ENCODE results near the gene FRMD4A. TPM values are rescaled to one million over a fixed set of nuclear protein-coding genes. Genes with fewer than 3 reads are reported as not detected.

FRMD4A gene
- total and polyA plus RNA-seq, 3 donors from 2014 or later = 15.0 to 20.8 (median 18.7) TPM

GRCh38 chr10:14299556-14299955 is 31.2 kb downstream of the FRMD4A start:
- Histone ChIP-seq H3K9me3 (no peaks in the 10 kb centered on the region), H3K4me1 (no peaks in the 10 kb centered on the region), H3K27me3 (no peaks in the 10 kb centered on the region), H3K4me3 (no peak overlapping the region), H3K36me3 (ENCODE audit: low read depth, missing control alignments) (no peaks in the 10 kb centered on the region), H3K27ac (no peak overlapping the region)
- WGBS, 2 donors = 62 to 63% methylated on average over 3 of the region's 3 CpGs
- intact Hi-C loops (cut with DNase I; ENCODE audit: low total_unique reads) = no loop called here
- DNase-seq = no peak
- TF ChIP-seq CTCF (IDR thresholded peaks at IDR 0.05) (no peak), POLR2A (IDR thresholded peaks at IDR 0.05) (no peak)

GRCh38 chr10:14296065-14296709 is 34.5 kb downstream of the FRMD4A start:
- no peak overlapping the region for H3K27ac ChIP-seq
- no peak for DNase-seq
- 41 to 47% methylated on average over 9 of the region's 9 CpGs for WGBS, 2 donors
- H3K4me3 ChIP-seq = no peak overlapping the region
- no peaks in the 10 kb centered on the region for H3K9me3 ChIP-seq
- H3K4me1 ChIP-seq = no peaks in the 10 kb centered on the region
- intact Hi-C loops (cut with DNase I; ENCODE audit: low total_unique reads) = no loop called here
- H3K36me3 ChIP-seq (ENCODE audit: low read depth, missing control alignments) = no peaks in the 10 kb centered on the region
- H3K27me3 ChIP-seq = no peaks in the 10 kb centered on the region
- no peak for TF ChIP-seq CTCF (IDR thresholded peaks at IDR 0.05)
- TF ChIP-seq POLR2A (IDR thresholded peaks at IDR 0.05) = no peak

- Histone ChIP-seq H3K27ac (no peak overlapping the region), H3K36me3 (ENCODE audit: low read depth, missing control alignments) (no peaks in the 10 kb centered on the region), H3K4me3 (no peak overlapping the region), H3K27me3 (no peaks in the 10 kb centered on the region), H3K9me3 (no peaks in the 10 kb centered on the region), H3K4me1 (no peaks in the 10 kb centered on the region)
- TF ChIP-seq POLR2A (IDR thresholded peaks at IDR 0.05) (no peak), CTCF (IDR thresholded peaks at IDR 0.05) (no peak)
- 81 to 83% methylated on average over 14 of the region's 14 CpGs for WGBS, 2 donors
- intact Hi-C loops (cut with DNase I; ENCODE audit: low total_unique reads) = no loop called here
- DNase-seq = no peak
These were observed 36.2 kb downstream of the FRMD4A start for GRCh38 chr10:14294347-14295059.

GRCh38 chr10:14293526-14293925 is 37.2 kb downstream of the FRMD4A start:
- 47 to 59% methylated on average over 3 of the region's 3 CpGs for whole genome bisulfite sequencing, 2 donors
- H3K4me3 ChIP-seq = no peak overlapping the region
- H3K36me3 ChIP-seq (ENCODE audit: low read depth, missing control alignments) = no peaks in the 10 kb centered on the region
- no peaks in the 10 kb centered on the region for H3K4me1 ChIP-seq
- no peak overlapping the region for H3K27ac ChIP-seq
- no peak for DNase-seq
- TF ChIP-seq POLR2A (IDR thresholded peaks at IDR 0.05) = no peak
- no peak for TF ChIP-seq CTCF (IDR thresholded peaks at IDR 0.05)
- no peaks in the 10 kb centered on the region for H3K27me3 ChIP-seq
- no peaks in the 10 kb centered on the region for H3K9me3 ChIP-seq
- intact Hi-C loops (cut with DNase I; ENCODE audit: low total_unique reads) = no loop called here

All from testis (tissue), 3 donors.